ENCODE measurements around the gene OR10A6. TPM values are rescaled to one million over a fixed set of nuclear protein-coding genes. Genes with fewer than 3 reads are reported as not detected.

The OR10A6 gene
- total and polyA plus RNA-seq, 12 donors = not detected

- TF ChIP-seq CTCF (IDR thresholded peaks at IDR 0.05) = no peak
- no peak overlapping the region for H3K27ac ChIP-seq
- 47 to 52% methylated on average over 3 of the region's 3 CpGs for WGBS, 2 donors
- intact Hi-C loops (cut with DNase I) = no loop called here
- no peaks in the 10 kb centered on the region for H3K4me1 ChIP-seq
- ATAC-seq = no peak
- H3K36me3 ChIP-seq = no peaks in the 10 kb centered on the region
- no peak for DNase-seq
- peaks cover 0 to 42% (median 13%) of the 10 kb centered on the region in 7 donors for H3K27me3 ChIP-seq
- H3K4me3 ChIP-seq = no peak overlapping the region
- no peaks in the 10 kb centered on the region for H3K9me3 ChIP-seq
Observed at GRCh38 chr11:7907121-7907520, 23.9 kb downstream of the OR10A6 start.

- Histone ChIP-seq H3K36me3 (no peaks in the 10 kb centered on the region), H3K4me3 (no peak overlapping the region), H3K9me3 (no peaks in the 10 kb centered on the region), H3K27me3 (peaks cover 0 to 39% (median 7%) of the 10 kb centered on the region in 7 donors), H3K4me1 (no peaks in the 10 kb centered on the region), H3K27ac (no peak overlapping the region)
- no peak for ATAC-seq
- 23 to 32% methylated on average over 4 of the region's 4 CpGs for WGBS, 2 donors
- no peak for DNase-seq
- intact Hi-C loops (cut with DNase I) = no loop called here
- TF ChIP-seq CTCF (IDR thresholded peaks at IDR 0.05) = no peak
Observed at GRCh38 chr11:7906481-7906880, 24.6 kb downstream of the OR10A6 start.

GRCh38 chr11:7905961-7906429 is 25.1 kb downstream of the OR10A6 start:
- DNase-seq (no peak), ATAC-seq (no peak)
- Histone ChIP-seq H3K27me3 (peaks cover 0 to 34% (median 5%) of the 10 kb centered on the region in 7 donors), H3K36me3 (no peaks in the 10 kb centered on the region), H3K9me3 (no peaks in the 10 kb centered on the region), H3K4me3 (no peak overlapping the region), H3K4me1 (no peaks in the 10 kb centered on the region), H3K27ac (no peak overlapping the region)
- intact Hi-C loops (cut with DNase I) = no loop called here
- no peak for TF ChIP-seq CTCF (IDR thresholded peaks at IDR 0.05)
- 34 to 35% methylated on average over 3 of the region's 3 CpGs for WGBS, 2 donors

GRCh38 chr11:7905549-7905948 is 25.5 kb downstream of the OR10A6 start:
- Histone ChIP-seq H3K4me1 (no peaks in the 10 kb centered on the region), H3K27ac (no peak overlapping the region), H3K9me3 (no peaks in the 10 kb centered on the region), H3K4me3 (no peak overlapping the region), H3K27me3 (peaks cover 0 to 31% (median 5%) of the 10 kb centered on the region in 7 donors), H3K36me3 (no peaks in the 10 kb centered on the region)
- no peak for TF ChIP-seq CTCF (IDR thresholded peaks at IDR 0.05)
- DNase-seq (no peak), ATAC-seq (no peak)
- WGBS, 2 donors = 70 to 74% methylated on average over 9 of the region's 9 CpGs
- intact Hi-C loops (cut with DNase I) = no loop called here

Measured in heart right ventricle (tissue), 16 donors.